CD4-positive, alpha-beta T cell treated with Interleukin-17A for 1 hour (primary cell): ENCODE measurements around the gene VAMP5.
"Not testable (repeated sequence)": the region's sequence is repeated elsewhere in the genome, so short reads cannot be mapped to it uniquely, and the experiment has no call there.

ENCODE experiments used
- DNase-seq: peaks from one replicate; pipeline ENCODE4 v3.0.0-alpha.2; 2020

VAMP5 gene

GRCh38 chr2:85584354-85584856 lies at the start of gene VAMP5:
Gene VAMP5 (plus strand): TSS chr2:85584431. CDS start chr2:85584491, 60 bp downstream.
- DNase-seq = no peak

DNA sequence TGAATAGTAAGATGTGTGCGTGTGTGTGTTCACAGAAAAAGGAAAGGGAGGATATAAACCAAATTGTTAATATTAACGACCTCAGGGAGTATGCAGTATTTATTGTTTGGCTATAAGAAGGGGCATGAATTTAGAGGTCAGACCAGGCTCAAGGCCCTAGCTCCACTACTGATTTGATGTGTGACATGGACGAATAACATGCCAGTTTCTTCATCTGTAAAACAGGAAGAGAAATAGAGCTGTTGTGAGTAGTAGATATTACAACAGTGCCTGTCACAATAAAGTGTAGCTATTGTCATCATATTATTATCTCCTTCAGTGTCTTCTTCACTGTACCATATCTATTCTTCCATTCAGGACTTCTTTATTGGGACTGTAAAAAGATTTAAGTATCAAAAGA lies 49.4 kb upstream of the VAMP5 start:
- DNase-seq = no peak

GRCh38 chr2:85536479-85536878 lies 47.8 kb upstream of the VAMP5 start:
- DNase-seq = no peak

- DNase-seq = no peak
Measured at GRCh38 chr2:85537600-85538506, 46.4 kb upstream of the VAMP5 start.

DNA sequence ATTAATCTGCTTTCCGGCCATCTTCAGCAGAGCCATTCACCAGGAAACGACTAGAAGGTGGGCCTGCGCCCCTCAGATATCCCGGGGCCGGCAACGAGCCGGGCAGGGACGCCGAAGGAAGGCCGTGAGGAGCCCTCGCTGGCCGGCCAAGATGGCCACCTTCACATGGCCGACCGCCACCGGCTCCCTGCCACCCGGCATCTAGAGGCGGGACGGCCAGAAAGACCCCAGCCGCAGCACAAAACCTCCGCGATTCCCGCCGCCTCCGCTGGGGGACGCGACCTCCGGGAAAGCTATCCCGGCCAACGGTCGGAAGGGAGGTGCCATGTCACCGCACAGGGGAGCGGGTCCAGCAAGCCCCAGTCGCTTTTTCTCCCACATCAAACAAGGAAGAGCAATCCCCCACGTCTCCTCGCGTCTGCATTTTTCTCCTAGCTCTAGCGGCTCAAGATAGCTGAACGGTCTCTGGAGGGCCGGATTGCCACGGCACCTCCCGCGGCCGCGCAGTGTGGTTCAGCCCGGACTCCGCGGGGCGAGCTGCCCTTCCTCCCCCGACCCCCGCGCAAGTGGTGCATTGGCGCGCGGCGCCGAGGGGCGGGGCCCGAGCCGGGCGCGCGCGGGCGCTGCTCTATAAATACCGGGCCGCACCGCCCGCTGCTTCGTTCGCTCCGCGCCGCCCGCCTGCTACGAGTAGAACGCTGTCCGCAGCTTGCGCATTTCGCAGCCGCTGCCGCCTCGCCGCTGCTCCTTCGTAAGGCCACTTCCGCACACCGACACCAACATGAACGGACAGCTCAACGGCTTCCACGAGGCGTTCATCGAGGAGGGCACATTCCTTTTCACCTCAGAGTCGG lies 45.5 kb upstream of the VAMP5 start, which contains the start of gene MAT2A:
Gene MAT2A, plus strand, starts transcription at position 662 of the 854 bp plus-strand sequence. Its CDS starts 120 bp downstream, at position 782.
- DNase-seq = peak; percentile 90

DNA sequence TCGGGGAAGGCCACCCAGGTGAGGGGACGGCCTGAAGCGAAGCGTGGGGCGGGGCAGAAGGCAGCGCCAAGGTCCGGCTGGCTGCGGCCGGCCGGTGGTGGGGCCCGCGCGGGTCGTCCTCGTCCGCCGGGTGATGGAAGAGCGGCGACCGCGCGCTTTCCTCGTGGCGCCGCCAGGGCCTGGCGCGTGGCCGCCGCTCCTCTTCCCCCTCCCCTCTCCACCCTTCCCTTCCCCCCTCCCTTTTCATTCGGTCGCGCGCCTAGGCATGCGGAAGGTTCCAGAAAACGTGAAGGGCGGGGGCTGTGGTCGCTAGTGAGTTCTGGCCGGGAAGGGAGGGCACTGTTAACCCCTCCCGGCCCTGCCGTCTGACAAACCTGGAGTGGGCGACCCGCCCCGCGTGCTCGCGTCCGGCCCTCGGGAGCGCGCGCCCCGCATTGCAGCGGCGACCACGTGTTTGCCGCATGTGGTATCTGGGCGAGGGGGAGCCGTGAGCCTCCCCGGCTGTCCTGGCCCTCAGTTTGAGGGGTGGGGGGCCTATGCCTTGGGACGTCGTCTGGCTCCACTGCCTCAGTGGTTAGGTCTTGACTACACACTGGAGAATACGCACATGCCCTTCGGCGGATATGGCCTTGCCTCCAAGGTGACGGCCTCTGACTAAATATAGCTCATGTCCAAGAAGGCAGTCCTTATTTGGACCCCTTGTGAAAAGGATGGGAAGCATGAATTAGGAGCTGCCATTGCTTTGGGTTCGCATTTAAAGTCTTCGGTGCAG lies 44.7 kb upstream of the VAMP5 start:
- DNase-seq = peak; percentile 82

- no peak for DNase-seq
Measured at GRCh38 chr2:85540133-85540648, 44.0 kb upstream of the VAMP5 start.

GRCh38 chr2:85541262-85541661 lies 43.0 kb upstream of the VAMP5 start:
- DNase-seq = no peak

DNA sequence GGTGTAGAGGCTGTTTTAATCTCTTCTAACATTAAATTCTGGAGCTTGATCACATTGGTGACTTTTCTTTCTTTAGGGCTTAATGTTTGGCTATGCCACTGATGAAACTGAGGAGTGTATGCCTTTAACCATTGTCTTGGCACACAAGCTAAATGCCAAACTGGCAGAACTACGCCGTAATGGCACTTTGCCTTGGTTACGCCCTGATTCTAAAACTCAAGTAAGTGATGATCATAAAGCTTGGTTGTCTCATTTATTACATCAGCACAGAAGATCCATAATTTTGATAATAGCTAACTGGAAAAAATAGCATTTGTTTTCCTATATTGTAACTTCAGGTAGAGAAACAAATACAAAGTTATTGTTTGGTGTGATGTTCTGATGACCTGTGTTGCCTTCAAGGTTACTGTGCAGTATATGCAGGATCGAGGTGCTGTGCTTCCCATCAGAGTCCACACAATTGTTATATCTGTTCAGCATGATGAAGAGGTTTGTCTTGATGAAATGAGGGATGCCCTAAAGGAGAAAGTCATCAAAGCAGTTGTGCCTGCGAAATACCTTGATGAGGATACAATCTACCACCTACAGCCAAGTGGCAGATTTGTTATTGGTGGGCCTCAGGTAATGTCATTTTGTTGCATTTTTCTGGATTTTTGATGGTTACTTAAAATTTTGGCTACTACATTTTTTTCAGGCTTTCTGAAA lies 42.3 kb upstream of the VAMP5 start:
- no peak for DNase-seq

GRCh38 chr2:85542777-85543176 lies 41.5 kb upstream of the VAMP5 start:
- no peak for DNase-seq

- not testable (repeated sequence) for DNase-seq
Measured at GRCh38 chr2:85544254-85544691, 40.0 kb upstream of the VAMP5 start.

DNA sequence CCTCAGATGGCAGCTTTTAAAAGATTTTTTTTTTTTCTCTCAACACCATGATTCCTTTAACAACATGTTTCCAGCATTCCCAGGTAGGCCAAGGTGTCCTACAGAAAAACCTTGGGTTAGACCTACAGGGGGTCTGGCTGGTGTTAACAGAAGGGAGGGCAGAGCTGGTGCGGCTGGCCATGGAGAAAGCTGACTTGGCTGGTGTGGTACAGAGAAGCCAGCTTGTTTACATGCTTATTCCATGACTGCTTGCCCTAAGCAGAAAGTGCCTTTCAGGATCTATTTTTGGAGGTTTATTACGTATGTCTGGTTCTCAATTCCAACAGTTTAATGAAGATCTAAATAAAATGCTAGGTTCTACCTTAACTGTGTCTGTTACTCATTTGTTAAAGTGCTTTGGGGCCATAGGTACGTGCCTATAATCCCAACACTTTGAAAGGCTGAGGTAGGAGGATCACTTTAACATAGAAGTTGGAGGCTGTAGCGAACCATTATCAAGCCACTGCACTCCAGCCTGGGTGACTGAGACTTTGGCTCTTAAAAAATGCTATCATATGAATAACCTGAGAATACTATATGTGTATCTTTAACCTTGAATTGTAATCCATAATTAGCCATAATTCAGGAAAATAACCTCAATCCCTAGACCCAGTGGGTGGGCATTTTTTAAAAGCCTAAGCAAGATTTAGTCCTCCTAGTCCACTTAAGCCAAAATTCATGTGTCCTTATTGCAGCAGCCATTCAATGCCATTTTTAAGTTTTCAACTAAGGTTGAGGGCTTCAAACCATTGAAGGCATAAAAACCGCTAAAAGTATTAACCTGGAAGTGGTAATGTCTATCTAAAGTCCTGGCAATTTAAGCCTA lies 39.1 kb upstream of the VAMP5 start:
- DNase-seq = not testable (repeated sequence)

DNA sequence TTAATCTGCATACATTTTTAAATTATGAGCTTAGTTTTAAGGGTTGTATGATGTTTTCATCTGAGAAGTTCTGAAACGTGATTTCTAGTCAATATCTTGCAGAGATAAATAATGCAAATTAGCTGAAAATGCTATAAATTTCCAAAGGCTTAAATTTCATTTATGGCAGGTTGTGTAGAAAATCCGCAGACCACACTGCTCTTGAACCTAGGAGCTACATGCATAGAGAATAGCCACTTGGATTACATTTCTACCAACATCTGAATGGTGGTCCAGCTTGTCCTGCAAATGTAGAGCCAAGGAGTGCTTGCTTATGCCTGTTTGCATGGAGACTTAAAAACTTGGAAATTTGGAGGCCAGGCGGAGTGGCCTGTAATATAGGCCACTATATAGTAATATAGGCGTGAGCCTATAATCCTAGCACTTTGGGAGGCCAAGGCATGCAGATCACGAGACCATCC lies 38.4 kb upstream of the VAMP5 start:
- DNase-seq = no peak

DNA sequence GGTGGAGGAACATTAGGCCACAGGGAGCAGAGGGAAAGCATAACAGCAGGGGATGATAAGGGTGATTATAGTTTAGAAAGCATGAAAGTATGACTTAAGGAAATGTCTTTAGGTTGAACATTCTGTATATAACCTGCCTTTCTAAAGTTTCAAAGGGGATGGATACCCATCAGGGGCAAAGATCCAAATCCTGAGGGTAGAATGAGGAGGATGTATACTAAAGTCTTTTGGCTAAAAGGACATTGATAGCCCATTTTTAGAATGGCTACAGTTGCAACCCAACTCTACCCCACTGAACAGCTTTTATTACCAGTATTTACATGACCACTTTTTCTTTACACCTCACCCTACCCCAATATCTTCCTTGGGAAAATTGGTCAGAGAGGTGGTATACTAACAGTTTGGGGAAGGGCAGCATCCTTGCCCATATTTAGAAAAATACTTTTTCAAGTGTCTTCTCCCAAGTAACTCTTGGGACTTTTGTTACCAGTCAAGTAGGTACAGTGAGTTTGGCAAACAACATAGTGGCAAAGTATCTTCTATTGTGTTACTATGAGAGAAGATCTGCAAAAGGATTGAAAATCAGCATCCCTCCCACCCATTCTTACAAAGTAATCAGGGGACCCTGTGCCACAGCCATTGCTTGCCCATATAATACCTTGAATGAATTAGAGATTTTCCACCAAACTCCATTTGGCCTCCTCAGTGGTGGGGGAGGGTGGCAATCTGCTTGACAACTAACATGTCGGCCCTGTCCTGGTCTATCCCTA lies 37.0 kb upstream of the VAMP5 start:
- no peak for DNase-seq

- no peak for DNase-seq
Measured at GRCh38 chr2:85547859-85548607, 36.2 kb upstream of the VAMP5 start.

DNA sequence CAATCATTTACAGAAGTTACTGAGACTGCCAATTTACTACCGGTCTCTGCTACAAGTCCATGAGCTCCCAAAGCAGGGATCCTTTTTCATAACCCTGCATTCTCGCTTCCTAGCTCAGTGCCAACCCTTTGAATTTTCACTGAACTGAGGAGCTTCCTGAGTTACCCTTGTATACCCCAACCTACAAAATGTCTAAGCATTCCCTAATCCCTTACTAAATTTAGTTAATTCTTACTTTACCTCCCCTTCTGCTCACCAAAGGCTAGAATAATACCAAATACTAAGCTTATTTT lies 35.7 kb upstream of the VAMP5 start:
- DNase-seq = no peak

DNA sequence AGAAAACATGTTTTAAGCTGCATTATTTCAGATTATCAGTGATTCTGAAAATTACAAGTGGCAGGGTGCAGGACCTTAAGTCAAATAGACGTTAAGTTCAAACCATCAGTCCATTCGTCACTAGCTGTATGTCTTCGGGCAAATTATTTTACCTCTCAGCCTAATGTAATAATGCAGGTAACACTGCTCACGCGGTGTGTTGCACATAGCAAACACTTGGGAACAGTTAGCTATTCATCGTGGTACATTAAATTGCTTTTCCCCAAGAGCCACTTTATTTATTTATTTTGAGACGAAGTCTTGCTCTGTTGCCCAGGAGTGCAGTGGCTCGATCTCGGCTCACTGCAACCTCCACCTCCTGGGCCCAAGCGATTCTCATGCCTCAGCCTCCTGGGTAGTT lies 35.1 kb upstream of the VAMP5 start:
- DNase-seq = no peak

DNA sequence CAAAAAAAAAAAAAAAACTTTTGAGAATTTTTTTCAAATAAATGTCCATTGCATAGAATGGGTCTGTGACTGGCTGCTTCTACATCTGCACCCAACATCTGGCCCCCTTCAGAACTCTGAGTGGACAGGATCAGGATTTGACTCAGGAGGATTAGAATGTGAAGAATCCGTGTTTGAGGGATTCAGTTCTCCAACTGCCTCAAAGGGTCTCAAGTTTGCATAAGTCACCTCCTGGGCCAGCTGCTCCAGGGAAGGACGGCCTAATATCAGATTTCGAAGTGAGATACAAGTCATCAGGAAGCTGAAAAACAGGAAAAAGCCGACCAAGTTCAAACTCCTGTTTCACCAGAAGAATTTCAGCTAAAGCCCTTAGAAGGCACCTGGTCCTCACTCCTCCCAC lies 34.4 kb upstream of the VAMP5 start:
- DNase-seq = no peak

DNA sequence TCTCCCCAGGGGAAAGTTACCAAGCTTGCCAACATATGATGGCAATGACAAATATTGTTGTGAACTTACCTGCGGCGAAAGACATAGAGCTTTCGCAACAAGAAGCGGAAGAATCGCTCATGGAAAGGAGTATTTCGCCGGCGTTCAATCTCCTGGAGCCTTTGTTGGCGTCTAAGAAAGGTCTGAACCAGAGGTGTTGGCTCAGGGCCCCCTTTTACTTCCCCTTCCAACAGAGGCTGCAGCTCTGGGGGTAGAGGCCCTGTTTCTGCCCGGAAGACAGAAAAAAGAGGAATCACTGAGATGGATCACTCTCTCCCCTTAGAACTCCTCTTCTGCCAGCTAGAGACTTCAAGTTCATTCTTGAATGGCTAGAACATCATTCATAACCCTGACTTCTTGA lies 33.7 kb upstream of the VAMP5 start:
- no peak for DNase-seq
